HepG2 (cell line): Measurements from ENCODE around the gene HK2. TPM values are rescaled to one million over a fixed set of nuclear protein-coding genes. Genes with fewer than 3 reads are reported as not detected.

ENCODE experiments used
- ATAC-seq: fragments of 200-7000 bp; cut with Tn5 transposase; 3 replicates; pipeline ENCODE4 v1.9.1; 2020; ENCODE audit warnings: mild to moderate bottlenecking, moderate library complexity
- BruUV-seq: library from RNA; stranded (reverse); fragments of 400-500 nt; replicated peaks from 2 replicates; lab custom pipeline; 2021; lab: Mats Ljungman, UMichigan
- CTCF ChIA-PET: fragments of 300-600 bp; formaldehyde crosslinking; extraction: SDS; loops from one replicate; lab custom pipeline; 2021; ENCODE audit warnings: low total read pairs, inconsistent platforms, low intra/inter-chr PET ratio; lab: Yijun Ruan, JAX
- POLR2A ChIA-PET: fragments of 350-600 bp; sonication (Branson Sonifier 250); formaldehyde crosslinking; loops from one replicate; lab custom pipeline; 2020; ENCODE audit warnings: antibody characterized with exemption, inconsistent platforms; lab: Yijun Ruan, JAX
- DNase-seq: peaks from one replicate; pipeline ENCODE4 v3.0.0-alpha.2; 2015; ENCODE audit warnings: low spot score
- FAIRE-seq: peaks from 3 replicates; lab custom pipeline; 2011; peaks lifted over from hg19 to GRCh38; lab: Jason Lieb, UNC
- H2AFZ ChIP-seq: one replicate; pipeline ENCODE4 v1.6.1; 2011; ENCODE audit warnings: low read length, inconsistent platforms
- H3K27ac ChIP-seq: fragments of 300-600 bp; 3 replicates; pipeline ENCODE4 v1.8.0; 2011; ENCODE audit warnings: mixed run types, mild to moderate bottlenecking, mixed read lengths, low read length, inconsistent platforms; ENCODE audit not compliant: insufficient read depth; ENCODE audit errors: extremely low read length
- H3K27me3 ChIP-seq, 2 experiments: fragments of 200-600 bp in 1 of 2; 2 replicates in 1 of 2; 3 replicates in 1 of 2; pipeline versions ENCODE4 v1.6.0 to v1.8.0; 2011; ENCODE audit warnings: low read length in 2 of 2, mild to moderate bottlenecking in 2 of 2, moderate library complexity in 2 of 2, inconsistent platforms in 1 of 2; ENCODE audit not compliant: insufficient read depth in 2 of 2, control insufficient read depth in 1 of 2
- H3K36me3 ChIP-seq, 2 experiments: fragments of 200-600 bp in 1 of 2; replicated peaks in 1 of 2; 2 replicates in 1 of 2; 3 replicates in 1 of 2; pipeline versions ENCODE4 v1.5.1 to v1.8.0; 2011; ENCODE audit warnings: low read length in 2 of 2, inconsistent platforms in 1 of 2; ENCODE audit not compliant: insufficient read depth in 2 of 2, control insufficient read depth in 1 of 2
- H3K4me1 ChIP-seq: 2 replicates; pipeline ENCODE4 v1.5.1; 2012; ENCODE audit warnings: low read length, inconsistent platforms; ENCODE audit not compliant: insufficient read depth
- H3K4me2 ChIP-seq: 2 replicates; pipeline ENCODE4 v1.6.0; 2011; ENCODE audit warnings: low read depth, low read length, inconsistent platforms
- H3K4me3 ChIP-seq, 3 experiments: fragments of 200-600 bp in 1 of 3; sonication (generic), shearing (Covaris generic) in 1 of 3; replicated peaks in 1 of 3; 2 replicates each; pipeline ENCODE4 v1.5.1; 2011 to 2016; ENCODE audit warnings: low read length in 3 of 3, inconsistent platforms in 2 of 3, low read depth in 2 of 3, mild to moderate bottlenecking in 2 of 3, control low read depth in 1 of 3, mixed read lengths in 1 of 3; ENCODE audit not compliant: insufficient read depth in 1 of 3
- H3K79me2 ChIP-seq: one replicate; pipeline ENCODE4 v1.6.1; 2011; ENCODE audit warnings: low read length, inconsistent platforms; ENCODE audit not compliant: insufficient read depth
- H3K9ac ChIP-seq: 2 replicates; pipeline ENCODE4 v1.6.0; 2011; ENCODE audit warnings: mild to moderate bottlenecking, low read depth, low read length, inconsistent platforms; ENCODE audit not compliant: insufficient read depth
- H3K9me3 ChIP-seq: 2 replicates; pipeline ENCODE4 v1.5.1; 2012; ENCODE audit warnings: mild to moderate bottlenecking, low read length
- H4K20me1 ChIP-seq: 2 replicates; pipeline ENCODE4 v1.6.0; 2011; ENCODE audit warnings: inconsistent platforms, mild to moderate bottlenecking, low read length, moderate library complexity; ENCODE audit not compliant: insufficient read depth
- ZFP90 ChIP-seq: sonication (generic); formaldehyde crosslinking; IDR thresholded peaks from 2 replicates; pipeline ENCODE4 v1.8.0; 2022; ENCODE audit warnings: missing genetic modification reagents, mild to moderate bottlenecking, inconsistent platforms, borderline replicate concordance
- WGBS: methylation state at CpG from one replicate; pipeline ENCODE4 v1.1.6; 2017; ENCODE audit warnings: low lambda C conversion rate; 5-methylcytosine and 5-hydroxymethylcytosine counted together
- in situ Hi-C: cut with HindIII; loops from 2 replicates; pipeline ENCODE4 v1.10.0; 2017; ENCODE audit warnings: low pct_unique_long_range_greater_than_20kb; ENCODE audit not compliant: extremely low pct_ligation_motif_present
- intact Hi-C: fragments of 100-400 bp; cut with micrococcal nuclease; formaldehyde crosslinking; loops from one replicate; pipeline ENCODE4 v1.10.0; 2022; ENCODE audit not compliant: unreplicated experiment
- polyA plus RNA-seq, 8 experiments: library from polyadenylated mRNA; depleted of rRNA in 3 of 8; stranded (reverse) in 7 of 8; unstranded in 1 of 8; fragments of >200 nt; fragmentation: Illumina TruSeq in 4 of 8; extraction: Trizol in 4 of 8; gene quantifications; 2 replicates each; pipeline versions ENCODE4 v1.2.1 to v1.2.3, GENCODE V29; 2011 to 2016; ENCODE audit warnings: low read depth in 4 of 8, missing spikeins in 1 of 8, mixed read lengths in 1 of 8; ENCODE audit not compliant: insufficient read depth in 1 of 8
- total RNA-seq, 5 experiments: library from RNA; depleted of rRNA; stranded (reverse); fragments of >200 nt; fragmentation: Illumina TruSeq; extraction: Trizol; gene quantifications; 2 replicates each; pipeline ENCODE4 v1.2.3, GENCODE V29; 2016; ENCODE audit warnings: low read depth in 1 of 5
- TF ChIP-seq, protein P1 (sequence below): sonication (generic); formaldehyde crosslinking; IDR thresholded peaks from 2 replicates; pipeline ENCODE4 v1.5.1; 2020; ENCODE audit warnings: mild to moderate bottlenecking, missing genetic modification reagents, moderate library complexity

The HK2 gene
- total and polyA plus RNA-seq, 2 of the 13 experiments (the other 11 are each of a cell fraction or from before 2014, with no cell fraction given) = 13.2 to 101 TPM

- no TSS peak for BruUV-seq
- peaks cover 31 to 82% of the 10 kb centered on the region in 2 experiments for H3K36me3 ChIP-seq
- peaks cover 89% of the 10 kb centered on the region for H4K20me1 ChIP-seq
- FAIRE-seq (no peak), DNase-seq (no peak), ATAC-seq (no peak)
- 0 out of 6 replicates have a peak overlapping the region, but pooled peaks of 1 of the 3 experiments have one; percentile 1 for H3K4me3 ChIP-seq
- no peaks in the 10 kb centered on the region for H3K9me3 ChIP-seq
- in situ Hi-C loops (no loop called here), intact Hi-C loops (no loop called here)
- H3K4me2 ChIP-seq = peak overlapping the region; percentile 40; the same call in 1 of the 2 replicates
- no peaks in the 10 kb centered on the region for H3K27me3 ChIP-seq
- CTCF ChIA-PET = no interaction called here
- TF ChIP-seq, protein P1, sequence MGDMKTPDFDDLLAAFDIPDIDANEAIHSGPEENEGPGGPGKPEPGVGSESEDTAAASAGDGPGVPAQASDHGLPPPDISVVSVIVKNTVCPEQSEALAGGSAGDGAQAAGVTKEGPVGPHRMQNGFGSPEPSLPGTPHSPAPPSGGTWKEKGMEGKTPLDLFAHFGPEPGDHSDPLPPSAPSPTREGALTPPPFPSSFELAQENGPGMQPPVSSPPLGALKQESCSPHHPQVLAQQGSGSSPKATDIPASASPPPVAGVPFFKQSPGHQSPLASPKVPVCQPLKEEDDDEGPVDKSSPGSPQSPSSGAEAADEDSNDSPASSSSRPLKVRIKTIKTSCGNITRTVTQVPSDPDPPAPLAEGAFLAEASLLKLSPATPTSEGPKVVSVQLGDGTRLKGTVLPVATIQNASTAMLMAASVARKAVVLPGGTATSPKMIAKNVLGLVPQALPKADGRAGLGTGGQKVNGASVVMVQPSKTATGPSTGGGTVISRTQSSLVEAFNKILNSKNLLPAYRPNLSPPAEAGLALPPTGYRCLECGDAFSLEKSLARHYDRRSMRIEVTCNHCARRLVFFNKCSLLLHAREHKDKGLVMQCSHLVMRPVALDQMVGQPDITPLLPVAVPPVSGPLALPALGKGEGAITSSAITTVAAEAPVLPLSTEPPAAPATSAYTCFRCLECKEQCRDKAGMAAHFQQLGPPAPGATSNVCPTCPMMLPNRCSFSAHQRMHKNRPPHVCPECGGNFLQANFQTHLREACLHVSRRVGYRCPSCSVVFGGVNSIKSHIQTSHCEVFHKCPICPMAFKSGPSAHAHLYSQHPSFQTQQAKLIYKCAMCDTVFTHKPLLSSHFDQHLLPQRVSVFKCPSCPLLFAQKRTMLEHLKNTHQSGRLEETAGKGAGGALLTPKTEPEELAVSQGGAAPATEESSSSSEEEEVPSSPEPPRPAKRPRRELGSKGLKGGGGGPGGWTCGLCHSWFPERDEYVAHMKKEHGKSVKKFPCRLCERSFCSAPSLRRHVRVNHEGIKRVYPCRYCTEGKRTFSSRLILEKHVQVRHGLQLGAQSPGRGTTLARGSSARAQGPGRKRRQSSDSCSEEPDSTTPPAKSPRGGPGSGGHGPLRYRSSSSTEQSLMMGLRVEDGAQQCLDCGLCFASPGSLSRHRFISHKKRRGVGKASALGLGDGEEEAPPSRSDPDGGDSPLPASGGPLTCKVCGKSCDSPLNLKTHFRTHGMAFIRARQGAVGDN (CRISPR knock-in tag) = no peak; the same call in 1 of the 2 replicates
- 0 out of 2 replicates have a peak, but pooled peaks have one; percentile 51 for TF ChIP-seq ZFP90 (CRISPR knock-in tag)
- 93% methylated on average over 4 of the region's 4 CpGs for WGBS
- H3K4me1 ChIP-seq = peaks cover 99% of the 10 kb centered on the region
- POLR2A ChIA-PET = interaction anchor here (1.7 kb wide), 1 partner anchor 10 kb away, joined by 11 read pairs; no protein-coding TSS in a partner anchor
- H3K79me2 ChIP-seq = peaks cover 96% of the 10 kb centered on the region
- no peak overlapping the region for H2AFZ ChIP-seq
- H3K27ac ChIP-seq = no peak overlapping the region
- no peak overlapping the region for H3K9ac ChIP-seq
Observed at GRCh38 chr2:74844752-74845151, 10.8 kb downstream of the HK2 start.
